Activated T-cell treated with anti-CD3 and anti-CD28 coated beads, Interleukin-2, amount 50 U/mL, for 1 hour (primary cell): ENCODE results near the gene IL34.

Experiments used
- DNase-seq: peaks from one replicate; pipeline ENCODE4 v3.0.0-alpha.2; 2020

The IL34 gene

GRCh38 chr16:70689970-70690891 is 43.9 kb downstream of the IL34 start:
- no peak for DNase-seq

- no peak for DNase-seq
Observed at GRCh38 chr16:70691223-70692129, 45.1 kb downstream of the IL34 start.

GRCh38 chr16:70692130-70692872 is 45.9 kb downstream of the IL34 start:
- no peak for DNase-seq

- no peak for DNase-seq
Observed at GRCh38 chr16:70692873-70693671, 46.7 kb downstream of the IL34 start.

GRCh38 chr16:70694088-70694867 is 47.9 kb downstream of the IL34 start:
- DNase-seq: no peak

- no peak for DNase-seq
Observed at GRCh38 chr16:70694868-70695218, 48.5 kb downstream of the IL34 start.

- no peak for DNase-seq
Observed at GRCh38 chr16:70695331-70696070, 49.1 kb downstream of the IL34 start.

- no peak for DNase-seq
Observed at GRCh38 chr16:70696355-70696754, 50.0 kb downstream of the IL34 start.

GRCh38 chr16:70696952-70697593 is 50.7 kb downstream of the IL34 start:
- DNase-seq: no peak

GRCh38 chr16:70697594-70698170 is 51.3 kb downstream of the IL34 start:
- DNase-seq: no peak

GRCh38 chr16:70698901-70699300 is 52.5 kb downstream of the IL34 start:
- no peak for DNase-seq

- DNase-seq: no peak
Observed at GRCh38 chr16:70699696-70700095, 53.3 kb downstream of the IL34 start.

- DNase-seq: no peak
Observed at GRCh38 chr16:70700101-70701020, 54.0 kb downstream of the IL34 start.

- no peak for DNase-seq
Observed at GRCh38 chr16:70701036-70701435, 54.7 kb downstream of the IL34 start.

- no peak for DNase-seq
Observed at GRCh38 chr16:70701596-70701995, 55.2 kb downstream of the IL34 start.

- no peak for DNase-seq
Observed at GRCh38 chr16:70701998-70702397, 55.6 kb downstream of the IL34 start.

- no peak for DNase-seq
Observed at GRCh38 chr16:70702624-70703023, 56.3 kb downstream of the IL34 start.

- DNase-seq: no peak
Observed at GRCh38 chr16:70703041-70703834, 56.9 kb downstream of the IL34 start.
